Stimulated activated CD4-positive, alpha-beta T cell treated with anti-CD3 and anti-CD28 coated beads, Interleukin-12 subunit alpha, Interleukin-12 subunit beta, amount 100 ng/mL, for 24 hours (primary cell): ENCODE data around the gene WDR11.

Experiments used
- DNase-seq, 2 experiments: peaks; one replicate each; pipeline ENCODE4 v3.0.0-alpha.2; 2020; ENCODE audit warnings: low read depth in 2 of 2

WDR11 gene

DNA sequence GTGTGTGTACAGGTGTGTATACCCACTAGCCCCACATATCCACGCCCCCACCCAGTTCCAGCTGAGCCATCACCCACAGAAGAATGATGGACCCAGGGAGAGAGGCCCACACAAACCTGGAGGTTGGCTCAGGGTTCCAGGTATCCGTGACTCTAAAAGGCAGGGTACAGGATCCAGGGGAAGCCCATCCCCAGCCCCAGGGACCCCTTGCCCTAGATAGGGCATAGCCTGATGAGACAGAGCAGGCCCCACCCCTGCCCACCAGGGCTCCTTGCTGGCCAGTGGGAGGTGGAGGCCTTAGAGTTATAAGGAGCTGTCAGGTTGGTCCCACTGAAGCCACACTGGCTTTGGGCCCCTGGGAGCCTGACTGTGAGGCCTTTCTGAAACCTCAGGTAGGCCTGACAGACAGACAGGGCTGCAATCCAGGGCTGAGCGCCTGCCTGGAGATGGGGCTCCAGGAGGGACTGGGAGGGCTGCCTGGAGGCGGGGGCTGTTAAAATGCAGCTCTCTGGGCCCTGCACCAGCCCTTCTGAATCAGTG, 93.5 kb downstream of the WDR11 start:
- DNase-seq, result no peak

DNA sequence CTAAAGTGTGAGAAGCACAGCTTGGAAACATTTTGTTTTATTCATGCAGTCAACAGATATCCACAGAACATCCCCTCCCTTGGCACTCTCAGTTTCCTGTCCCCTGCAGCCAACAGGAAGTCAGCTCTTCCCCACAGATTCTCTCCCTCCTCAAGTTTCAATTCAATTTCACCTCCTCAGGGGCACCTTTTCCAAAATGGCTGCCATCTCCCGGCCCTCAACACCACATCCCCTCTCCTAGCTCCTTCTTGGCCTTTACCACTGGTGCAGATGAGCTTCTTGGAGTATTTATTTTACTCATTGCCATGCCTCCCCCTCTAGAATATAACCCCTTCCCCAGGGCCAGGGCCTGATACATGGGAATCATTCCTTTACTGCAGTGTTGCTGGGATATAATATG, 94.0 kb downstream of the WDR11 start:
- no peak for DNase-seq

DNA sequence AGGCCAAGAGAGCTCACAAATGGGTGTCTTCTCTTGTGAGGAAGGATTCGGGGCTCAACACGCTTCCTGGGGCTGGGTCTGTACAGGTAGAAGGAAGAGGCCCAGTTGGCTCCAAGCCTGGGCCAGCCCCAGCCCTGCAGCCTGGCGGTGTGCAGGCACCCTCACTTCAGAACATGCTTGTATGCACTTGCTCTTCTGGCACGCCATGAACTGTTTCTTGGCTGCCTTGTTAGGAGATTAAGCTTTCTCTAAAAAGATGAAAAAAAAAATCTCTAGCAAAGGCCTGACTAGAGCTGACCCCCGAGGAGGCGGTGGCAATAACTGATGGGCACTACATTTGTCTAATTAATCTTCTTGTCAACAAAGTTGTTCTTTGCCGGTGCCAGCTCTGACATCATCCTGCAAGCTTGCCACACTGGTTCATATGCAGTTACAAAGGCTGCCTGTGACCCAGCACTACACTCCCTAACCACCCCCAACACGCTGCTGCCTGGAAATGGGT, 94.7 kb downstream of the WDR11 start:
- DNase-seq, result no peak

DNA sequence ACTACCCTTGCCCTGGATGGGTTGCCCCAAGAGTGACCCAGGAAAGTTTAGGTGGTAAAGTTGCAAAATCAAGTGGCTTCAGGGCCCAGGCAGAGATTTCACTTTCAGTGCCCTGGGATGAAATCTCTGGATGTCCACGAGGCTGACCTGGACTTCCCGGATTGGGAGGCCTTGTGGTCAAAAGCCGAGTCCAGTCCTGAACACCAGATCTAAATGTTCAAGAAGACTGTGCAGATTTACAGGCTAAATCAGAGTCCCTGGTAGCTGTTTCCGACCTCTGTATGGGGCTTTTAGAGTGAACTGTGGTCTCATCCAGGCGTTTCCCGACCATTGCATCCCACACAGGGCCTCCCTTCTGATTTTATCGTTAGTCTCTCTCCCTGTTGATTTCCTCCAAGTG, 95.3 kb downstream of the WDR11 start:
- no peak for DNase-seq

DNA sequence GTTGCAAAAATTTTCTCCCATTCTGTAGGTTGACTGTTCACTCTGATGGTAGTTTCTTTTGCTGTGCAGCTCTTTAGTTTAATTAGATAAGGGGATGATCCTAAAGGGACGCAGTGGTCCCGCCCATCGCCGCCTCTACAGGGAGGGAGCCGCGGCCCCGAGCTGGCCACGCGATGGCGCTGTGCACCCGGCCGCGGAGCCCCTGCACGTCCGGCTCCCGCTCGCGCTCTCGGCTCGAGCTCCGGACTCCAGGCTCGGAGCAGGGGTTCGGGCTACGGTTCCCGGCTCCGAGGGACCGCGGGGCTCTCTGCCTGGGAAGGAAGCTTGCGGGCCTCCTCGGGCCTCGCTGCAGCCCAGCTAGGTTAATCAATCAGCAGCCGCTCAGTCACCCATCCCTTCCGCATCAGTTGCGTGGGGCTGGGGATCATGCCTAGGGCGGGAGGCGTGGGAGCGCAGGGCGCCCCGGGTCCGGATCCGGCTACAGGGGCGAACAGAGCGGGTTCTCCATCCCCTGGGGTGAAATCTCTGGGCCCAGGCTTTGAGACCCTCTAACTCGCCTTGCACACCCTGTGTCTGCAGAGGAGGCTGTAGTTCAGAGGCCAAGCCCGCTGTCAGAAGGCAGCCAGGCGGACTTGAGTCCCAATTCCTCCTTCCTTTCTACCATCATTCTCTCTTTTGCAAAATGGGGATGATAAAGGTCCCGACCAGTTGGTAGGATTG, 97.9 kb downstream of the WDR11 start:
- DNase-seq, result peak; percentile 31 to 51

DNA sequence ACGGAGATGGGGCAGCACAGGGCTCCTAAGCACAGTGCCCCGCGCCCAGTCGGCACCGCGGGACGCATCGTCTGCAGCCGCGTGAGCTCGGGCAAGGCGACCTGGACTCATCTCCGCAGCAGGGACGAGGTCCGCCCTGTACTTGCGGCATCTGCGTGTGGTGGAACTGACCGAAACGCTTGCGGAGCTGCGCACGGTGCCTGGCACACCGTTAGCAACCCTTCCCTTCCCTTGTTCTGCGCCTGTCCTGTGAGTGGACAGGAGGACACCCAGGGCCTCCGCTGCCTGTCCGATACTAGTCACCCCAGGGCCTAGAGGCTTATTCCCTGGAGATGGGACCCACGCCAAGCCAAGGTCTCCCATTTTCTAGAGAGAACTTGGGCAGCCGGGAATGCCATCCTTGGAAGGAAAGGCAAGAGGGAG, 98.5 kb downstream of the WDR11 start:
- DNase-seq, result no peak

DNA sequence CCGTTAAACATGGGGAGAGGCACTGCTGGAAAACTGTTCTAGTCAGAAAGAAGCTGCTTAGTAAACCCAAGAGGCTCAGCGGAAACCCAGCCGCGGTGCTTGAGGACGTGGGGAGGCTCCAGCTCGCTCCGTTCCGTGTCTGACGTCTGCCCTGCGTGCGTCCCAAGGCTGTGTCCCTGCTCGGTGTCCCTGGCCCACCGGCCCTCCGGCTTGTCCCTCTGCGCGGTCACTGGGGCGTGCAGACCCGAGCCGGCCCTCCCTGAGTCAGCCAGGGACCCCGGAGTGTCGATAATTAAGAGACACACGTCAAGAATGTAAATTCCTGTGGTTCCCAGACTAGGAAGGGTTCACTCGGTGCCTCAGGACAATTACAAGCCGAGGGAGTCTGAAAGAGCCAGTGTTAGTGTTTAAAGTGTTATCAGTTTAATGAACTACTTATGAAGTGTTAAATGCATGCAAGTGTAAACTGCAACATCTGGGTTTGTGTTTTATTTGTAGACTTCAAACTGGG, 98.9 kb downstream of the WDR11 start:
- no peak for DNase-seq

DNA sequence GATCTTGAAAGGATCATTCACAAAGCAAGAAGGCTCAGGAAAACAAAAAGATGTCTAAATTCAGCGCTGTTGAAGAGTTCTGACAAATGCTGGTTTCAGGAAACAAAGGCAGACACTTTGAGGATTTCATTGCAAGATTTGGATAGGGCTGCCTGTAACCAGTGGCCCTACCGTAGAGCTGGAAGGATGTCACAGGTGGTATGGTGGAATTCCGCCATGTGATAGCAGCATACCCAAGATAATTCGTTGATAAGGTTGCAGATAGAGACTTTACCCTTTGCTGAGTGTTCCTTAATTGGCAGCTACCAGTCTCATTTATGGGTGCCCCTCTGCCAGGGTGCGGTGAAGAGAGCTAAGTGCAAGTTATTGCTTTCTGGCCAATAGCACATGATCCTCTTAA, 100.1 kb downstream of the WDR11 start:
- DNase-seq, result no peak

DNA sequence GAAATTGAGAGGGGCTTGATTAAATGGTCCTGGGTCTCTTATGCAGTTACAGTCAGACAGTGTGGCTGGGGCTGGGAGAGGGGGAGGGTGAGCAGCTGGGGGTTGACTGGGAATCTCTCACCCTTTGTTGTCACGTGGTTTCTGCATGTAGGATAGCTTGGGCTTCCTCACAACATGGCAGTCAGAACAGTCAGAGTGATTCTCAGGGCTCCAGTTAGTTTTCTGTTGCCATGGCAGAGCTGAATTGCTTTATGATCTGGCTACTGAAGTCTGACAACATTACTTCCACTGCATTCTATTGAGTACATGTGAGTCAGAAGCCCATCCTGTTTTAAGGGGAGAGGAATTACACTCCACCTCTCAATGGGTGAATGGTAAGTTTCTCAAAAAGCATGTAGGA, 102.7 kb downstream of the WDR11 start:
- no peak for DNase-seq
